COLO668 (cell line): ENCODE results near the gene DIS3.
"Not testable (repeated sequence)": the region's sequence is repeated elsewhere in the genome, so short reads cannot be mapped to it uniquely, and the experiment has no call there.

Experiments
- DNase-seq: peaks from one replicate; lab custom pipeline; 2025; ENCODE audit not compliant: unreplicated experiment; lab: John Stamatoyannopoulos, UW

DIS3 gene, protein sequence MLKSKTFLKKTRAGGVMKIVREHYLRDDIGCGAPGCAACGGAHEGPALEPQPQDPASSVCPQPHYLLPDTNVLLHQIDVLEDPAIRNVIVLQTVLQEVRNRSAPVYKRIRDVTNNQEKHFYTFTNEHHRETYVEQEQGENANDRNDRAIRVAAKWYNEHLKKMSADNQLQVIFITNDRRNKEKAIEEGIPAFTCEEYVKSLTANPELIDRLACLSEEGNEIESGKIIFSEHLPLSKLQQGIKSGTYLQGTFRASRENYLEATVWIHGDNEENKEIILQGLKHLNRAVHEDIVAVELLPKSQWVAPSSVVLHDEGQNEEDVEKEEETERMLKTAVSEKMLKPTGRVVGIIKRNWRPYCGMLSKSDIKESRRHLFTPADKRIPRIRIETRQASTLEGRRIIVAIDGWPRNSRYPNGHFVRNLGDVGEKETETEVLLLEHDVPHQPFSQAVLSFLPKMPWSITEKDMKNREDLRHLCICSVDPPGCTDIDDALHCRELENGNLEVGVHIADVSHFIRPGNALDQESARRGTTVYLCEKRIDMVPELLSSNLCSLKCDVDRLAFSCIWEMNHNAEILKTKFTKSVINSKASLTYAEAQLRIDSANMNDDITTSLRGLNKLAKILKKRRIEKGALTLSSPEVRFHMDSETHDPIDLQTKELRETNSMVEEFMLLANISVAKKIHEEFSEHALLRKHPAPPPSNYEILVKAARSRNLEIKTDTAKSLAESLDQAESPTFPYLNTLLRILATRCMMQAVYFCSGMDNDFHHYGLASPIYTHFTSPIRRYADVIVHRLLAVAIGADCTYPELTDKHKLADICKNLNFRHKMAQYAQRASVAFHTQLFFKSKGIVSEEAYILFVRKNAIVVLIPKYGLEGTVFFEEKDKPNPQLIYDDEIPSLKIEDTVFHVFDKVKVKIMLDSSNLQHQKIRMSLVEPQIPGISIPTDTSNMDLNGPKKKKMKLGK

GRCh38 chr13:72781451-72782439 is at the start of gene DIS3, which contains the start of gene PIBF1:
Gene DIS3 (minus strand): TSS chr13:72781900. CDS start chr13:72781832, 68 bp downstream.
Gene PIBF1 (plus strand): TSS chr13:72782133. CDS start chr13:72783470, 1,337 bp downstream.
- peak; percentile 100 for DNase-seq

- no peak for DNase-seq
Observed at GRCh38 chr13:72823724-72824123, 42.0 kb upstream of the DIS3 start.

DNA sequence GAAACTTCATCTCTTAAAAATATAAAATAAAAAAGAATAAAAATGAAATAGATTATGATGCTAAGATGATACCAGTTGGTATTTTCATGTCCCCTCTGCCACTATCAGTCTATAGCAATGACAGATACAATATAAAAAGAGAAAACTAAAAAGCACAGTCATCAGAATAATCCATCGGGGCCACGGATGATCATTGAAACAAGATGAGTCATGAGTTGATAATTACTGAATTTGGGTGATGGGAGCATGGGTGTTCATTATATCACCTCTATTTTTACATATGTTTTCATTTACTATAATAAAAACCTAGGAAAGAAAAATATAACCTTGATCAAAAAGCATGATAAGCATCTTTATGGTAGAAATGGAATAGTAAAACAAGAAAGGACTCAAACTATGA is 41.4 kb upstream of the DIS3 start:
- DNase-seq: no peak

DNA sequence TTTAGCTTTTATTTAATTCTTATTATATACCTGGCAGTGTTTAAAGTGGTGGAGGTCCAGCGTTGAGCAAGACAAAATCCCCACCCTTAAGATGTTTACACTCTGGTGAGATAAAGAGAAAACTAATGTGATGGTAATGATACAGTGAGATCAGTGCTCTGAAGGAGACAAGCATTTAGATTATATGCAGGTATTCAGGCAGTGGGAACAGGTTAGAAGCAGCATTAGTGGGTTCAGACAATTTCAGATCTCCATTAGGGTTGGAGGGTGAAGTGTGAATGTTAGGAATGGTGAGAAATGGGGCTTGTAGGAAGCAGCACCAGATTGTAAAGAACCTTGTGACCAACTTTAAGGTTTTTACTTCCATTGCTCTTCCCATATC is 39.2 kb upstream of the DIS3 start:
- DNase-seq: no peak

DNA sequence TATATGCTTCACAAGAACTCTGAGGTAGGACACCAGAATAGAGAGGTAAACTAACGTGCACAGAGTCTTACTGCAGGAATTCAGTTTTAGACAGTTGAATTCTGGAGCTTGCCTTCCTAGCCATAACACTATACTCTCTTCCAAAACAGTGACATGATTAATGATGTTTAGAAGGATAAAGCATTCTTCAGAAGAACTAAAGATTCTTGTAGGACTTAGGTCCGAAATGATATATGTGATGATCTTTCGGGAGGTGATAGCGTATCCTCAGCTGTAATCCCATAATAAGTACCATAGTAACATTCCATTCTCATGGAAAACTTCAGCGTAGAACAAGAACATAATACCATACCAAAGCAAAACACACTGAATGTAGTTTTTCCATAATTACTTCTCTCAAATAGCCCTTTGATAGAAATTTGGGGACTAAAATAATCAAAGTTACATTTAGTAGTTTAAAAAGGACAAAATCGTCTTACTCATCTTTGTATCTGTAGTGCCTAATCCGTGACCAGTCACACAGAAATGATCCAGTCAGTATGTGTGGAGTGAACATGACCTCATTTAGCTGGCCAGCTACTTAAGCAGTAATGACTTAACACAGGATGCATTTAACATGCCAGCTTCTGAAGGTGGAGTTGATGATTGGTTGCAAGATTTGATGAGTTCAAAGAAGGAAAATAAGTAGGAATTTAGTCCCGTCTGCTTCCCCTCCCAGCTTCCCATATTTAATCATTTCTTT is 38.6 kb upstream of the DIS3 start:
- no peak for DNase-seq

DNA sequence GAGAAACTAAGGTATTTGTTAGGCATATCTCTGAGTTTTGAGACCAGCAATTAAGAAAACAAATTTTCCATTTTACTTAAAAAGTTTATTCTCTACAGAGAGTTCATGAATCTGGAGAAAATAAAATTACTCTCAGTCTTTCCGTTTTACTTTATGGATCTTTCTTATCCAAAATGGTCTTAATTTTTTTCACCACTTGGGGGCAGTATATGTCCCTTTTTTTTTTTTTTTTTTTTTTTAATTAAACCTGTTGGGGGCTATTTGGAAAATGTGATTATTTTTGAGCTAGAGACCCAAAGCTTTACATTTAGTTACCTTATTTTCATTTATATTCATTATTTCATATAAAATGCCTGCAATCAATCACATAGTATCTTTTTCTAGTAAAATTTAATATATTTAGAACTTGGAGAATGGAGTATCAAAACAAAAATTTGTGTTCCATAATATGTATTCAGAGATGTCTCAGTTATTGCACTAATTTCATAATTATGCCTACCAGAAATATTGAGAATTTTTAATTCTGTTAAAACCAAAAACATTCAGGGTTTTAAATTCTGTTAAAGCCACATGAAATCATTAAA is 27.3 kb upstream of the DIS3 start:
- no peak for DNase-seq

DNA sequence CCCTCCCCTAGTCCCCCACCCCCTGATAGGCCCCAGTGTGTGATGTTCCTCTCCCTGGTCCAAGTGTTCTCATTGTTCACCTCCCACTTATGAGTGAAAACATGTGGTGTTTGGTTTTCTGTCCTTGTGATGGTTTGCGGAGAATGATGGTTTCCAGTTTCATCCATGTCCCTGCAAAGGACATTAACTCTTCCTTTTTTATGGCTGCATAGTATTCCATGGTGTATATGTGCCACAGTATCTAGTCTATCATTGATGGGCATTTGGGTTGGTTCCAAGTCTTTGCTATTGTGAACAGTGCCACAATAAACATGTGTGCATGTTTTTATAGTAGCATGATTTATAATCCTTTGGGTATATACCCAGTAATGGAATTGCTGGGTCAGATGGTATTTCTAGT is 24.8 kb upstream of the DIS3 start:
- not testable (repeated sequence) for DNase-seq

- DNase-seq: no peak
Observed at GRCh38 chr13:72805676-72806346, 24.1 kb upstream of the DIS3 start.

- no peak for DNase-seq
Observed at GRCh38 chr13:72804301-72804700, 22.6 kb upstream of the DIS3 start.

DNA sequence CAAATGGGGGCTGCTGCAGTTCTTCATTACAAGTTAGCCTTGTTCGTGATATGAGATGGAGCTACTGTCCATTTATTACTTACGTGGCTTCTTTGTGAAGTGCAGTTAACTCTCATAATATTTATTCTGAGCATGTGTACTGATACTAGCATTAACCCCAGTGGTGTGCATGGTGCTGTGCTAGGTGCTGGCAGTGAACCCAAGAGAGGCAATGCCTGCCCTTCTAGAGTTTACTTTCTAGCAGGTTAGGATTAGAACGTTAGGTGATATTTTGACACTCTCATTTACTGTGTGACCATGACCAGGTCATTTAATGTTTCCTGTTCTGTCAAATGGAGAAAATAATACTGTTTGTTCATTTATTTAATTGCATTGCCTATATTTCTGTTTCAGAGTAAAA is 17.1 kb upstream of the DIS3 start:
- no peak for DNase-seq

GRCh38 chr13:72792640-72793039 is 10.9 kb upstream of the DIS3 start:
- DNase-seq: no peak

- DNase-seq: no peak
Observed at GRCh38 chr13:72788831-72789230, 7.1 kb upstream of the DIS3 start.

DNA sequence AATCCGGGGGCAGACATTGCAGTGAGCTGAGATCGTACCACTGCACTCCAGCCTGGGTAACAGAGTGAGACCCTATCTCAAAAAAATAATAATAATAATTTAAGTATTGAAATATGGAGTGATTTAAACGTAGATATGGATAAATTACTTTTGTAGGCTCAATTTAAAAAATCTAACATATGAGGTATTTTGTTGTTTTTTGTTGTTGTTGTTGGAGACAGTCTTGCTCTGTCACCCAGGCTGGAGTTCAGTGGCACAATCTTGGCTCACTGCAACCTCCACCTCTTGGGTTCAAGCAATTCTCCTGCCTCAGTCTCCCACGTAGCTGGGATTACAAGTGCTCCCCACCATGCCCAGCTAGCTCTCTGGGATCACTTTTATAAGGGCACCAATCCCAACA is 3.0 kb upstream of the DIS3 start:
- not testable (repeated sequence) for DNase-seq

DNA sequence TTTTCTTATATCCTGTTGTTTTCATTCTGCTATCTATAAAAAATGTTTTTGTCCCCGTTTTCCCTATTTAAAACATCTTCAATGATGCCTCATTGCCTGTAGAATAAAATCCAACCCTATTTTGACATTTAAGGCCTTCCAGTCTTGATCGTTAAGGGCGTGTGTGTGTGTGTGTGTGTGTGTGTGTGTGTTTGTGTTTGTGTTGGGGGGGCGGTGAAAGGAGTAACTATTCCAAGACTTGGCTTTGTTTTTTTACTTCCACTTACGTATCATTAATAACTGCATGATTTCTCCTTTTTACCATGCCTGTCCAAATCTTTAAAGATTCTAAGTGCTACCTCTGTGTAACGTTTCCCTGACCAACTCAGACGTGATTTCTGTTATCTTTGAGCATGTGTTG is 1.0 kb upstream of the DIS3 start:
- no peak for DNase-seq

- no peak for DNase-seq
Observed at GRCh38 chr13:72774019-72774418, 7.7 kb downstream of the DIS3 start.

- no peak for DNase-seq
Observed at GRCh38 chr13:72763411-72763810, 18.3 kb downstream of the DIS3 start.

- DNase-seq: no peak
Observed at GRCh38 chr13:72760189-72760588, 21.5 kb downstream of the DIS3 start.

DNA sequence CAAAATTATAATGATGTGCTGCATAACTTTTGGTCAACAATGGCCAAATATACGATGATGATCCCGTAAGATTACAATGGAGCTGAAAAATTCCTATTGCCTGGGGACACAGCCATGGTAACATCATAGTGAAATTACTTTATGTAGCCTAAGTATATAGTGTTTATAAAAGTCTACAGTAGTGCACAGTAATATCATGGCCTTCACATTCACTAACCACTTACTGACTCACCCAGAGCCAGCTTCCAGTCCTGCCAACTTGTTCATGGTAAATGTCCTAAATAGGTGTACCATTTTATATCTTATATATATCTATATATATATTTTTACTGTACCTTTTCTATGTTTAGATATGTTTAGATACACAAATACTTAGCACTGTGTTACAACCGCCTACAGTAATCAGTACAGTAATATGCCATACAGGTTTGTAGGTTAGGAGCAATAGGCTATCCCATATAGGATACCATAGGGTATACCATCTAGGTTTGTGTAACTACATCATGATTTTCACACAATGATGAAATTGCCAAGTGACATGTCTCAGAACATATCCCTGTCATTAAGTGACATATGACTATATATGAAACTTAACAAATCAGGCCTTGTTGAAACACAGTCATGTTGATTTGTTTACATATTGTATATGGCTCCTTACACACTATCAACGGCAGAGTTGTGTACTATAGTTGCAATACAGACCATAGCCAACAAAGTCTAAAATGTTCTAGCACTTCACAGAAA is 23.7 kb downstream of the DIS3 start:
- no peak for DNase-seq
